ENCODE results near the gene AAGAB. TPM values are rescaled to one million over a fixed set of nuclear protein-coding genes. Genes with fewer than 3 reads are reported as not detected.

AAGAB gene
- total and polyA plus RNA-seq, 2 donors (not counting 1 experiment from before 2014, with no cell fraction given) = 55.8 to 62.5 TPM

GRCh38 chr15:67212684-67213367 lies 41.6 kb downstream of the AAGAB start:
- no peak overlapping the region for H2AFZ ChIP-seq (ENCODE audit: low read length)
- H3K27ac ChIP-seq (ENCODE audit: insufficient read depth, low read length) = no peak overlapping the region
- H3K9me3 ChIP-seq (ENCODE audit: control insufficient read depth, insufficient read depth, low read depth, low read length) = no peaks in the 10 kb centered on the region
- H3K79me2 ChIP-seq (ENCODE audit: control insufficient read depth, insufficient read depth, low read length) = no peaks in the 10 kb centered on the region
- no peaks in the 10 kb centered on the region for H3K4me1 ChIP-seq (ENCODE audit: control insufficient read depth, extremely low read depth, insufficient read depth, low read length)
- no peak overlapping the region for H3K9ac ChIP-seq (ENCODE audit: insufficient read depth, low read length)
- H3K4me2 ChIP-seq (ENCODE audit: extremely low read depth, insufficient read depth, low read length) = no peak overlapping the region
- TF ChIP-seq CTCF (conservative IDR thresholded peaks at IDR 0.05 in 1 of 2, IDR thresholded peaks at IDR 0.05 in 1 of 2; ENCODE audit: low read depth in 1 of 2, low read length in 2 of 2) (no peak), EZH2 (IDR thresholded peaks at IDR 0.05; ENCODE audit: low read length, missing control alignments) (no peak)
- no peaks in the 10 kb centered on the region for H3K27me3 ChIP-seq (ENCODE audit: control insufficient read depth, insufficient read depth, low read length)
- peaks cover 1% of the 10 kb centered on the region for H3K36me3 ChIP-seq (ENCODE audit: control insufficient read depth, insufficient read depth, low read length)
- no peak overlapping the region for H3K4me3 ChIP-seq (replicated peaks in 1 of 4; ENCODE audit: control extremely low read depth in 1 of 4, insufficient read depth in 1 of 4, low read depth in 3 of 4, low read length in 4 of 4)
- DNase-seq (ENCODE audit: low read depth in 2 of 2) = no peak
- H4K20me1 ChIP-seq (ENCODE audit: control insufficient read depth, extremely low read depth, insufficient read depth, low read length) = no peaks in the 10 kb centered on the region

DNA sequence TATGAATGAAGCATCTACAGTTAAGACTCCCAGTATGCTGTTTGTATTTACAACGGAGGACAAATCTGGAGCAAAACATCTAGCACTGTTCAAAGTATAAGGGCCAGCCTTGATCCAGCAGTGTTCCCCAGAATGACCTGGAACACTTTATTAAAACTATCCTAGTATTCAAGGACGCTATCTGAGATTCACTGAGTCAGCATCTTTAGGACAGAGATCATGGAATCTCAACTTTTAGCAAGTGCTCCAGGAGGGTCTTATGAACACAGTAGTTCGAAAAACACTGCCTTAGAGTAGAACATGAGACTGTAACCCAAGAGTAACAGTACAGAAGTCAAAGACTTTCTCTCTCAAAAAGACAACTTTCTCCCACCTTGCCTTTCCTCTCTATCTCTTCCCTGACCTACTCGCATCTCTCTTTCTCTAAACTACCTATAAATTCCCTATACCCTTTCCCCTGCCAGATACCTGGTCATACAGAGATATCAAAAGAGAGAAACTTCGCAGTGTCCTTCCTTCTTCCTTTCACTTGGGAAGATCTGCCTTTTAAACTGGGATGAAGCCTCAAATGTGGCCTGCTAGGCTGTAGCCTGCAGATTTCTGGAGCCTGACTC lies 43.8 kb downstream of the AAGAB start:
- H3K4me3 ChIP-seq (replicated peaks in 1 of 4; ENCODE audit: control extremely low read depth in 1 of 4, insufficient read depth in 1 of 4, low read depth in 3 of 4, low read length in 4 of 4) = no peak overlapping the region
- H2AFZ ChIP-seq (ENCODE audit: low read length) = no peak overlapping the region
- TF ChIP-seq EZH2 (IDR thresholded peaks at IDR 0.05; ENCODE audit: low read length, missing control alignments) (no peak), CTCF (conservative IDR thresholded peaks at IDR 0.05 in 1 of 2, IDR thresholded peaks at IDR 0.05 in 1 of 2; ENCODE audit: low read depth in 1 of 2, low read length in 2 of 2) (no peak)

GRCh38 chr15:67208396-67208795 lies 46.1 kb downstream of the AAGAB start:
- Histone ChIP-seq H3K79me2 (ENCODE audit: control insufficient read depth, insufficient read depth, low read length) (no peaks in the 10 kb centered on the region), H3K36me3 (ENCODE audit: control insufficient read depth, insufficient read depth, low read length) (peaks cover 1% of the 10 kb centered on the region), H3K4me3 (replicated peaks in 1 of 4; ENCODE audit: control extremely low read depth in 1 of 4, insufficient read depth in 1 of 4, low read depth in 3 of 4, low read length in 4 of 4) (no peak overlapping the region), H4K20me1 (ENCODE audit: control insufficient read depth, extremely low read depth, insufficient read depth, low read length) (no peaks in the 10 kb centered on the region), H3K27ac (ENCODE audit: insufficient read depth, low read length) (no peak overlapping the region), H3K9me3 (ENCODE audit: control insufficient read depth, insufficient read depth, low read depth, low read length) (no peaks in the 10 kb centered on the region), H3K4me1 (ENCODE audit: control insufficient read depth, extremely low read depth, insufficient read depth, low read length) (no peaks in the 10 kb centered on the region), H3K27me3 (ENCODE audit: control insufficient read depth, insufficient read depth, low read length) (no peaks in the 10 kb centered on the region), H2AFZ (ENCODE audit: low read length) (no peak overlapping the region), H3K9ac (ENCODE audit: insufficient read depth, low read length) (no peak overlapping the region), H3K4me2 (ENCODE audit: extremely low read depth, insufficient read depth, low read length) (no peak overlapping the region)
- TF ChIP-seq CTCF (conservative IDR thresholded peaks at IDR 0.05 in 1 of 2, IDR thresholded peaks at IDR 0.05 in 1 of 2; ENCODE audit: low read depth in 1 of 2, low read length in 2 of 2) = no peak
- no peak for DNase-seq (ENCODE audit: low read depth in 2 of 2)

More for the DNA sequence above, 43.8 kb downstream of the AAGAB start:
- Histone ChIP-seq H3K79me2 (ENCODE audit: control insufficient read depth, insufficient read depth, low read length) (no peaks in the 10 kb centered on the region), H3K4me1 (ENCODE audit: control insufficient read depth, extremely low read depth, insufficient read depth, low read length) (no peaks in the 10 kb centered on the region), H3K27ac (ENCODE audit: insufficient read depth, low read length) (no peak overlapping the region), H3K27me3 (ENCODE audit: control insufficient read depth, insufficient read depth, low read length) (no peaks in the 10 kb centered on the region), H3K9me3 (ENCODE audit: control insufficient read depth, insufficient read depth, low read depth, low read length) (no peaks in the 10 kb centered on the region), H3K36me3 (ENCODE audit: control insufficient read depth, insufficient read depth, low read length) (peaks cover 1% of the 10 kb centered on the region), H3K4me2 (ENCODE audit: extremely low read depth, insufficient read depth, low read length) (no peak overlapping the region), H3K9ac (ENCODE audit: insufficient read depth, low read length) (no peak overlapping the region), H4K20me1 (ENCODE audit: control insufficient read depth, extremely low read depth, insufficient read depth, low read length) (no peaks in the 10 kb centered on the region)
- no peak for DNase-seq (ENCODE audit: low read depth in 2 of 2)

Measured in fibroblast of lung (primary cell).